ENCODE measurements around the gene PHACTR1. TPM values are rescaled to one million over a fixed set of nuclear protein-coding genes. Genes with fewer than 3 reads are reported as not detected.
"Not testable (repeated sequence)": the region's sequence is repeated elsewhere in the genome, so short reads cannot be mapped to it uniquely, and the experiment has no call there.

The PHACTR1 gene
- total RNA-seq, 1 experiment from 2014 or later = 11.0 TPM

DNA sequence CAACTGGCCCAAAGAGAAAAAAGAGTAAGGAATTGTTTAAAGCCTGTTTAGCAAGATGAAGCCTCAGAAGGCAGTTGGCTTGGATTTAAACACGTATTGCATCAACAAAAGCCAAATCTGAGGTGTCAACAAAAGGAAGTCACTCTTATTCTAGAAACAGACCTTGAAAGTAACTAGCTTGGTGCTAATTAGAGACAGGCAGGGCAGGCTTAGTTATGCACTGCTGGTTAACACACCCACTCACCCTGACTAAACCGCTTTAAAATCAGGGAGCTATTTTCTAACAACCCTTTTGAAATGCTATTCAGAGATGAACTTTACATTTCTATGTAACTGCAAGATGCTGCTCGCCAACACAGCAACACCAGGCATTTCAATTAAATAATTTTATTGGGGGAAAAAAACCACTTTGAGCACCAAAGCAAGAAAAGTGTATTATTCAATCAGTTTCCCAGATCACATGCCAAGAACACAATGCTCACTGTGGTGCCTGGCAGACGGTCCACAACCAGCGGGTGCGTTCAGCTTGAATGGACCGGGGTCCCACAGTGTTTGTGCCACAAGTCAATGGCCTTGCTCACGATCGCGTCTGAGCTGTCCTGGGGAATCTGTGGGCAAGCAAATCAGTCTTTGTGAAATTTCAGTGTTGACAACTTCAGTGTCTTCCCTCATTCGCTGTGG, 588.2 kb downstream of the PHACTR1 start:
- no peak for DNase-seq (ENCODE audit: low read depth)

DNA sequence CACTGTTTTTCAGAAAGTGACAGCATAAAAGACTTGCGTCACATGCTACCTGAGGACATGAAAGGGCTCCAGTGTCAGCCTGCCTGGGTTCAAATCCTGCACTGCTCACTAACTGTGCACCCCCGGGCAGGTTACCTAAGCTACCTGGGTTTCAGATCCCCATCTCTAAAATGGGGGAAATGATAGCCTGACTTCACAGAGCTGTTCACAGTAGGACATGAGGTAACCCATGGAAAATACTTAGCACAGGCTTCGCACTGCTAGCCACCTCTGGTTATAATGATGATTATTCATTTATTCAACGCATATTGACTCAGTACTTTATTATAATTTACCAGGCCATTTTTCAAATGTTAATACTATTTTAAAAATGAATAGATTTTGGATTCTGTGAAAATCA, 588.7 kb downstream of the PHACTR1 start:
- DNase-seq (ENCODE audit: low read depth) = no peak

DNA sequence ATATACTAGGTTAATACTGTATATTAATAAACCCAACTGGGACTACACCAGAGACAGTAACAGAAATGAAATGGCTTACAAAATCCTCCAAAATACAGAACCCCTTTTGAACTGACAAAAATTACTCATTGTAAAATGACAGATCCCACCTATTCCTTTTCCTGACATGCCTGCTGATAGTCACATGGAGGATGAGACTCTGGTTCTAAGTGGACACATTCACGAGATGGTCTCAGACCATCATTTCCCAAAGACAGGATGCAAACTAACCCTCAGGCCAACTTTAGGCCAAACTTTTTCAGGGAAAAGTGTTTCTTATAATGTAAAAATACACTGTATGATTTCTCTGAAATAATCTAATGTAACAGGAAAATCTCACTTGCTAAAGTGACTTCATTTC, 589.2 kb downstream of the PHACTR1 start:
- no peak for DNase-seq (ENCODE audit: low read depth)

DNA sequence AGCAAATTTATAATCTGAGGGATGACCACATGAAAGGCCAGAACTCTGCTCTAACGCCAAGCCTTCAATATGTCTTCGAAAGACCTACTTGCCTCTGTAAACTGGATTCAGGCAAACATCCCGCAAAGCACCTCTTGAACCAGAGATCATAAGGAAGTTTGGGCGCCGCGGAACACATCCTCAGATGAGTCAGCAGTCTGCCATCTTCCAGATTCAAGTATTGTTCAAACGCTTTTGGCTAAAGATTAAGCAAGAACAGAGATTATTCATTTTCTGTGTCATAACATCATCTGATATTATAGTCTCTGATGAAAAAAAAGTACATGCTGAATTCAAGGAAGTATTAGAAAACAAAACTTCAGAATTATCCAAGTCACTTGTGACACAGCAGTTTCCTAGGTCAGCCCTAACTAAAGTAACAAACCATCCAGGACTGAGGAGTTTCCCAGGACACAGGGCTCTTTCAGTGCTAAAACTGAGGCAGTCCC, 591.0 kb downstream of the PHACTR1 start:
- peak; percentile 59 for DNase-seq (ENCODE audit: low read depth)

DNA sequence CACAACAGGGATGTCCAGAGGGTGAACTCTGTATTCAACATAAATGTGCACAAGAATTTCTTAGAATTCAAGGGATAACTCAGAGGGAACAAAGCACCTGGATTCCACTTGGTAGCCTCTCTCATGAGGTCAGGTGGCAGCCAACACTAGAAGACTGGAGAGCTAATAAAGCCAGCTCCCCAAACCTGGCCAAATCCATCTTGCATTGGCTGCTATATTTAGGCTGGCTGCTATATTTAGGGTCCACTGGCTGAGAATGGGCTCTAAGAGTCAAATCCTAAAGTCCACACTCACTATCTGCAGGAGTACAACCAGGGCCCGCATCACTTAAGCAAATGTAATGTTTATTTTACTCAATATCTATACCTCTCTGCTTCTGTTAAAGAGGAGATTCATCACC, 591.8 kb downstream of the PHACTR1 start:
- DNase-seq (ENCODE audit: low read depth) = no peak

DNA sequence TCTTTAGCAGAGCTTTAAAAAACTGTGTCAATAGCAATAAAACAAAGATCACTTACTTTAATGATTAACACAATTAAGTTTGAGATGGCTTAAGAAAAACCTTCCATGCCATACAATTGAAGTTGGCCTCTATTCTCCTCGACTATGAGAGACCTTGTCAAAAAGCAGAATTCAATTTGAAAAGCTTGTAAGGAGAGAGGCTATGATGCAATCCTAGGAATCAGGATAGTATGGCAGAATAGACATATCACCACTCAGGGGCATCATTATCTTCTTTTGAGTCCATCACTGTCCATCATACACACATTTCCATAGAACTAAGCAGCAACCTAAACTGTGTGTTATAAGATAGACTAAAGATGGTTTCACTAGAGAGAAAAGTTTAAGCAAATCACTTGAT, 594.6 kb downstream of the PHACTR1 start:
- DNase-seq (ENCODE audit: low read depth) = no peak

DNA sequence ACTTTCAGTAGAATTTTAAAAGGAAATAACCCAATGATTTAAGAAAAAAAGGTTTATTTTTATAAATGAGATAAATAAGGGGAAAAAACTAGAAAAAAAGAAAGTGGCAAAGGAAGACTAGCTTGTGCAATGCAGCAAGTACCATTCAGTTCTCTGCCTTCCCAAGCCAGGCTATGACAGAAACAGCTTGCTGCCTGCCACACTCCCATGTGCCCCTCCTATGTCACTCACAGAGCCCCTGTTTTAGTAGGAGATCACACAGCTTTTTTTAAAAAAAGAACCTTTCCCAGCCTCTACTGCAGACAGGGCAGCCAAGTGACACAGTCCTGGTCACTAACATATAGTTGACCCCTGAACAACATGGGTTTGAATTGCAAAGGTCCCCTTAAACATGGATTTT, 598.2 kb downstream of the PHACTR1 start:
- no peak for DNase-seq (ENCODE audit: low read depth)

DNA sequence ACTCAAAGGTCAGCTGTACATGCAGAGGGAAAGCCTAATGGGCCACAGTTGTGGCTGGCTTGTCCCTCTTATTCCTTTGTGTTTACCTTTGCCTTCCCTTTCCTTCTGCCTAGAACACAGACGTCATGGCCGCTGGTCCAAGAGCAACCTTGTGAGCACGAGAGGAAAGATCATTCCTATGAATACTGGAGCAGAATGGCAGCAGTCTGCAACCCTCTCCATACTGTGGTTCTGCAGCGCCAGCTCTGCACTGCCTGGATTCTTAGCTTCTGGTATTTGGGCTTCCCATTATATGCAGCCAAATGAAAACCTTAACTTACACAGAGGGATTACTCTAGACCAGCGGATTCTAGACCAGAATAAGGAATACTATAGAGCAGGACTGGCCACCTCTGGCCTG, 599.3 kb downstream of the PHACTR1 start:
- no peak for DNase-seq (ENCODE audit: low read depth)

DNA sequence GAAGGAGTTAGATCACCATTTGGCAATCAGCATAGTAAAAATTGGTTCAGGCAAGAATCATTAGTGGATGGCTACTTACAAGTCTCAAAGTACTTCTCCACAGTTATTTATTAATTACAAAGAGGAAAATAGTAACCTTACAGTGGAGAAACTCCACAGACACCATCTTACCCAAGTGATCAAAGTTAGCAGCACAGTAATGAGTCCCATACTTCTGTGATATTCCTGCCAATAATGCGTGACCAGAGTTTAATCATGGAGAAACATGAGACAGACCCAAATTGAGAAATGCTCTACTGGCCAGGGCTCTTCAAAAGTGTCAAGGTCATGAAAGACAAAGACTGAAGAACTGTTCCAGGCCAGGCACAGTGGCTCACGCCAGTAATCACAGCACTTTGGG, 602.3 kb downstream of the PHACTR1 start:
- no peak for DNase-seq (ENCODE audit: low read depth)

DNA sequence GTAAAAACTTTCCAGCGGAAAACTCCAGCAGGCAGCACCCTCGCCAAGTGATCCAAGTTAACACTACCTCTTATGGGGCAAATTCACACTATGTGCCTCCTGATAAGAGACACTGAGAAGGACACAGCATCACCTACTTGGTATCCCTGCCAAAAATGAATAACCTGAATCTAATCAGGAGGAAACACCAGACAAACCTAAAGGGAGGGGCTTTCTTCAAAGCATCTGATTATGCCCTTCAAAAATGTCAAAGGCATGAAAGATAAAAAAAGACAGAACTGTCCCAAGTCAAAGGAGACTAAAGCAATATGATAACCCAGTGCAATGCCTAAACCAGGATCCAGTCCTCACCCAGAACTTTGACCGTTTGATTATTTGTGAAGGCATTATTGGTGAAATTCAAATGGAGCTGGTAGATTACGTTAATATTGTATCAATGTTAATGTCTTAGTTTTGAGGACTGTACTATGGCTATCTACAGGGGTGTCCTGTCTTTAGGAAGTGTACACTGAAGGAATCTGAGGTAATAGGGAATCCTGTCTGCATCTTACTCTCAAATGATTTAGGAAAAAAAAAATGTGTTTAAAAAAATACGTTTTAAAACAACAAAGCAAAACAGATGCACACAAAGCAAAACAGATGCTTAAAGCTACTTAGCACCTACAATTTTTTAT, 603.5 kb downstream of the PHACTR1 start:
- no peak for DNase-seq (ENCODE audit: low read depth)

DNA sequence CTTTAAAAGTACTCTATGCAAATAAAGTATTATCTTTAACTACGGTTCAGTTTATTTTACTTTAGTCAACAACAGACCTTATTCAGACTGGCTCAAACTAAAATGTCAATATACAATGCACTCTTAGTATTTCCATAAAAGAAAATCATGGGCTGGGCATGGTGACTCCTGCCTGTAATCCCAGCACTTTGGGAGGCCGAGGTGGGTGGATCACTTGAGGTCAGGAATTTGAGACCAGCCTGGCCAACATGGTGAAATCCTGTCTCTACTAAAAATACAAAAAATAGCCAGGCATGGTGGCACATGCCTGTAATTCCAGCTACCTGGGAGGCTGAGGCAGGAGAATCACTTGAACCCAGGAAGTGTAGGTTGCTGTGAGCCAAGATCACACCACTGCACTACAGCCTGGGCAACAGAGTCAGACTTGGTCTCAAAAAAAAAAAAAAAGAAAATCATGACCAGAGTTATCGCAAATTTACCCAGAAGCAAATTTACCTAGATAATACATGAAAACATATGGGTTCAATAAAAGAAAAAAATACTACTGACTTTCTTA, 609.5 kb downstream of the PHACTR1 start:
- DNase-seq (ENCODE audit: low read depth) = not testable (repeated sequence)

DNA sequence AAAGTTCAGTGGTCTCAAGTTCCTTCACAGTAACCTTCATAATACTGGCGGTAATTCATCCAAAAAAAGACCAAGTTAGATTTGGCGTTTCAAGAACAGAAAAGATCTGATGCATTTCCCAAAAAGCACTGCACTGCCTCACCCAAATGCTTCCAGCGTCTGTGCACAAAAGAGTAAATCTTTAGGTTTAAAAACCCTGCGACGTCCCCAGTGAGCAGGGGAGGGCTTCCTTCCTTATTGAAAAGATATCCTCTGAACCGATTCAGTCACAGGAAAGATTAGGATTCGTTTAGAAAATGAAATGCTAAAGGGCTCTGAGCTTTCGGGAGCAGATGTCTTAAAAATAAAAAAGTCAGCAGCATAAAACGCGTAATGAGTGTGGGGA, 611.1 kb downstream of the PHACTR1 start:
- DNase-seq (ENCODE audit: low read depth) = no peak

DNA sequence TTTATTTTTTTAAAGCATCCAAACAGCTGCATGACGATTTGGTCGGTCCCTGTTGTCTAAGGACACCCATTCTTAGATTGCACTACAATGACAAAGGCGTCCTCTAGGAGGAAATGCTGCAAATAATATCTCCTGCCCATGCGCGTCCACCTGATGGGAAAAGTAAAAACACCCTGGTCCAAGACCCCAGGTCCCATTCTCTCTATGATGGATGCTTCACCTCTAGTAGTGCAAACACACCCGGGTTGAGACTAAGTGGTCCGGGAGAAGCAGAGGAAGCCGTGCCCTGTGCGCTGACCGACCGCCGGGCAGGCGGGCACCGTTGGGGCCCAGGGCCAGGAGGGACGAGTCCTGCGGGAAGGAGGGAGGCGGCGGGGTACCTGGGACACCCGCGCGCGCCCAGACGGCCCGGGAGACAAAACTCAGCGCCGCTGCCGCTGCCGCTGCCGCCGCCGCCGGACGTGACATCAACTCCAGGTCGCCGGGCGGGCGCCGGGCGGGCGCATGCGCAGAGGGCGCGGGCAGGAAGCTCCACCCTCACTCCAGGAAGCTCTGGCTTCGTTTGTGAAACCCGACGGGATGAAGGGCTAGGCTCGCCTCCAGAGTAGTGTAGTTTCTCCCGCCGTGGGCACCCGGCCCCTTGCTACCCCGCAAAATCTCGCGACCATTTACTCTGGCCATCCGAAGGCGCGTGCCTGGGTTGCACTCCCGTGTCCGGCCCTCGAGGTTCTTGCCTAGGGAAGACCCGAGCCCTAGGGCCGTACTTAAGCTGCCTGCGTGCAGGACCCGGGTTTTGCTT, 611.7 kb downstream of the PHACTR1 start, which contains the start of gene TBC1D7:
TBC1D7 (minus strand) TSS at position 462 of the 799 bp plus-strand sequence. CDS start 1,639 bp downstream, outside the sequence.
- peak; percentile 88 for DNase-seq (ENCODE audit: low read depth)

DNA sequence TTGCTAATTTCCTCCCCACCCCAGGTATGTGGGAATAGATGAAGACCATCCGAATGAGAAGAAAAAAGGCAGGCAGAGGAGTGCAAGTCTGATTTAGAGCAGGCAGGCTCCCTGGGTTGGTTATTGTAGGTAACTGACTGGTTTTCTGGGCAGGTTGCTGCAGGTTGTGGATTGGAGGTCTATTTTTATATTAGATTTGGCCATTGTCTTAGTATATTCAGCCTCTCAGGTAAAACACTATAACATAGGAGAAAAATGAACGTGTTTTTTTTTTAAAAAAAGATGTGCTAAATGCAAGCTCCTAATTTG, 612.3 kb downstream of the PHACTR1 start:
- no peak for DNase-seq (ENCODE audit: low read depth)

DNA sequence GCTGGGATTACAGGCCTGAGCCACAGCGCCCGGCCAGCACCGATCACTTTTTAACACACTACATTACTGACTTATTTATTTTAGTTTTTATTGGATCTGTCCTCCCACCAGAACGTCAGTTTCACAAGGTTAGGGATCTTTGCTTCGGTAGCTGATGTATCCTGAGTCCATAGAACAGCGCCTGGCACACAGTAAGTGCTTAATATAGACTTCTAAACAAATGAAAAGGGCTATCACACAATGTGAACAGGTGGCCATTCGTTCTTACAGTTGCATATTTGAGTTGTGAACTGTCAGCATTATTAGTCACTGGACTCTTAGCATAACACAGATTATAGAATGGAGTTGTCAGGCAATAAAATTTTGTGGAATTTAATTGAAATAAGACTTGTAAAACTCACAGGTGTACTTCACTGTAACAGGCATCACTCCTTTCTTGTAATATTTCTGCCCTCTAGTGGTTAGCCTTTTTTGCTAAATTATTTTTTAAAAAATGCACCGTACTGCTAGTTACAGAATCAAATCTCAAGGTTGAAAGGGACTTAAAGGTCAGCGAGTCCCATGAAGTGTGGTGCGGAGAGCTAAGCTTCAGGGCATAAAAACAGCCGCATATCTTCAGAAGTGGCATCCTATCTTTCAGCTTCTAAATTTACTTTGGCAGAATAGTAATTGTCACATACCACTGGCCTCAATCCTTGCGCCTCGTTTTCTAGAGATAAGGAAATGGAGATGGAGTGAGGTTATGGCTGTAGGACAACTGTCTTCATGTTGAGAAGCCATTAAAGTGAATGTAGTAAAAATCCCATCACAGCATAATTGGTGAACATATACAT, 615.2 kb downstream of the PHACTR1 start:
- DNase-seq (ENCODE audit: low read depth) = peak; percentile 60

DNA sequence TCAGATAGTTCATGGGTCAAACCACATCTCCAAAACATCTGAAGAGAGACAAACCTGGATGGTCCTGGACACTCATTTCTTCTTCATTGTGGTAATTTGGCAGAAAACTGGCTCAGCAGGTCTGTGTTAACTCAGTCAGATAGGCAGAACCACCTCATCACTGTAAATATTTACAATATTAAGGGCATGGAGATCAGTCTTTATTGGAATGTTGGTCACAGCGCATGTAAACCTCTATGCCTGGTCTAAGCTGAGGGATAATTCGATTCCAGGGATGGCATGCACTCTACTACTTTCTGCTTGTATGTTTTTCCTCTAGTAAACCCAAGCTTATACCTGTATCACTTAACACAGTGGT, 615.8 kb downstream of the PHACTR1 start:
- DNase-seq (ENCODE audit: low read depth) = no peak

DNA sequence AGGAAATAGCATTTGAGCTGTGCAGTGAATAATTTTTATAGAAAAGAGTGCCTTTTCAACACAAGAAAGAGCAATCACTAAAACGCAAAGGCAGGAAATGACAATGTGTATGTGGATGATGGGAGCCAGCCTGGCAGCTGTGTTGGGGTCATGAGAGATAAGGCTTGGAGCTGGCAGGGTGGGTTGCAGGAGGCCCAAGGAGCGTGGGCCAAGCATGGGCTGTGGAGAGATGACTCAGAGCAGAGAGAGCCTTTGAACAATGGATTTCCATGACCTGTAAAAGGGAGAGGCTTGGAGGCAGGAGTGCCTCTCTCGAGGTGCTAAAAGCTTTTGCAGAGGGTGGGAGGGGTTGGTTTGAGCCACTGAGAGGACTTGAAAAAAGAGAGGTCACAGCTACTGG, 618.4 kb downstream of the PHACTR1 start:
- no peak for DNase-seq (ENCODE audit: low read depth)

DNA sequence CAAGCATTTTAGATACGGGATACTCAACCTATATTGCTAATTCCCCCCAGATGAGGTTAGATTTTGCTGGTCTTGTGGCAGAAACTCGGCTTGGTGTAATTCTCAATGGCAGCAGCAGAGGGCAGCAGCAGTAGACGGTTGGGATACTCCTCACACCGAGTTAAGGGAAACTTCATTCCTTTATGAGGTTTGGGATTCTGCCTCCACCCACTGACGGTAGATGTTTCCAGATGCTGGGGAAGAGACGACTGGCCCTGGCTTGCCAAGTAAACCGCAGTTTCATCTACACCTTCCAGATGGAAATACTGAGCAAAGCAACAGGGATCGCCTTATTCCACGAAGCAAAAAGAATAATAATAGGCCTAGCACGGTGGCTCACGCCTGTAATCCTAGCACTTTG, 620.0 kb downstream of the PHACTR1 start:
- DNase-seq (ENCODE audit: low read depth) = peak; percentile 69

DNA sequence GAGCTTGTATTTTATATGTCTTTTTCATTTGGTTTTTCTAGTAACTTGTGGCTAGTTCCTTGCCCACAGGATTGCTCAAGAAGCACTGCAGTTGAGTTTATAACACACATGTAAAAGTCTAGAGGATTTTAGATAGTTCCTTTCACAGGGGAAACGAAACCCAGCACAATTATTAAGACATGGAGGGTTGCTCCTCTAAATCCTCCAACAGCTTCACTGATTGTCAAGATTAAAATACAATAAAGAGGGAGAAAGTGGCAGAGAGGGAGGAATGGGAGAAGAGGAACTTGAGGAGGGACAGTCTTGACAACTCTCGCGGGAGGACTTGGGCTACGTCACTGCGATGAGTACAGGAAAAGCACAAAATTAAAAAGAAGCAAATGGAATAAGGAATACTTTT, 621.5 kb downstream of the PHACTR1 start:
- DNase-seq (ENCODE audit: low read depth) = no peak

All from LHCN-M2 (cell line).